NCI-H2029 treated with DMSO at 0.1 percent for 48 hours (cell line): ENCODE data around the gene PRLR.
"Not testable (repeated sequence)": the region's sequence is repeated elsewhere in the genome, so short reads cannot be mapped to it uniquely, and the experiment has no call there.

ENCODE experiments used
- DNase-seq: peaks from one replicate; lab custom pipeline; 2025; lab: John Stamatoyannopoulos, UW

Gene PRLR

DNA sequence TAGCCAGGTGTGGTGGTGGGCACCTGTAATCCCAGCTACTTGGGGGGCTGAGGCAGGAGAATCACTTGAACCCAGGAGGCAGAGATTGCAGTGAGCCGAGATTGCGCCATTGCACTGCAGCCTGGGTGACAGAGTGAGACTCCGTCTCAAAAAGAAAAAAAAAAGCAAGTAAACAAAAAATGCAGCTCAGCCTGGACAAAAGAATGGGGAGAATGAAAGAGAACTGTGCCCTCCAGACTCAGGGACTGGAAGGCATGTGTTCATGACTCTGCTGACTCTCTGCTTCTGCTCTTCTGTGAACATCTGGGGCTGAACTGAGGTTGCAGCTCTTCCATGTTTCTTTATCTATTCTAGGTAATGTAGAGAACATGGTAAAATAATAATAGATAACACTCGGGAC lies 194.4 kb downstream of the PRLR start:
- not testable (repeated sequence) for DNase-seq

GRCh38 chr5:35035271-35035670 lies 195.0 kb downstream of the PRLR start:
- DNase-seq: no peak

DNA sequence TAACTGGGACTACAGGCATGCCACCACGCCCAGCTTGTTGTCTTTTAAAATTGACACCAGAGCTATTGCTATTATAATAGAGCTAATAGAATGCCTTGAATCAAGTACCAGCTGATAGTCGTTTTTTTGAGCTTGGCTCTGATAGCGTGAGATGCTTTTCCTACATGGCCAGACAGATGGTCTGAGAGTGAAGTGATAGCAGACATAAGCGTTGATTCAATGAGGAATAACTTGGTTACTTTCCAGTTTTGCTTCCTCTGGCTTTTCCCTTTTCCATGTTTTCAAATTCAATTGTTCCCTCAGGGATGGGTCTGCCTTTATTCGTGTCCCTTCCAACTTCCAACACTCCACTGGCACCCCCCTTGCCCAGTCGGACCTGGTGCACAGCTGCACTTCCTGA lies 197.9 kb downstream of the PRLR start:
- no peak for DNase-seq

- DNase-seq: no peak
These were observed 199.0 kb downstream of the PRLR start for GRCh38 chr5:35031276-35031675.

DNA sequence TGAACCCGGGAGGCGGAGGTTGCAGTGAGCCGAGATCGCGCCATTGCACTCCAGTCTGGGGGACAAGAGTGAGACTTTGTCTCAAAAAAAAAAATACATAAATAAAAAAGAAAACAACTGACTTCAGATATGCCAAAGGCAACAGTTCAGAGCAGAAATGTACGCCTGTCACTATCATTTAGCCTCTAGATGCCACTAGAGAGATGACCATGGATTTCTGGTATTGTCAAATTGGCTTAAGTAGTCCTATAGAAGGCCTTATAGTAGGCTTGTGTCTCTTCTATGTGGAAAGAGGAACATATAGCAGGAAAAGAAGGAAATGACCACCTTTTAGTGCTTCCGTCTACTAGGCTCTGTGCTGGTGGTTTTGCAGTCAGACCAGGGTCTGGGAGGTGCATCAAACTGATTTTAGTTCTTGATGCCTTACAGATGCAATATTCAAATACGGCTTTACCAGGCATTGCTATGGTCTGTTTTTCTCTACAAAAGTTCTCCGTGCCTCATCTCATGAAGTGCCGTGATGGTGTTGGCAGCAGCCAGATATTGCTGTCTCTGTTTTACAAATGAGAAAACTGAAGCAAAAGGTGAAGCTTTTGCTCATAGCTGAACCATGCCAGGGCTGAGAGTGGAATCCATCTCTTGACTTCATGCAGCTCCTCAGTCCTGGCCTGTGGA lies 199.7 kb downstream of the PRLR start:
- DNase-seq: no peak

DNA sequence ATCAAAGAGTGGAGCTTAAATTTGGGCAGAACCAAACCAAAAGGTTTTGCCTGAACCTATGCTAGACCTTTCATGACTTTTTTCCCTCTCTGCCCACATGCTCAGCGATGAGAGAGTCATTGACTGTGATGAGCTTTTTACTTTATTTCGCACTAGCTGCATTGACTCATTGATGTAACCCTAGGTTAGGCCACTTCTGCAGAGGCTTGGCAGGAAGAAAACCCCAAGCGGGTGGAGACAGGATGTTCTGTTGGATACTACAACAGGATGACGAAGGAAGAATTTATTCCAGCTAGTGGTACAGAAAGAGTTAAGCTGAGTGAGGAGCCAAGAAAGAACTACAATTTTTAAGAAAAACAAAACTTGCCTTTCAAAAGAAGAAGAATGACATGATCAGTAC lies 201.0 kb downstream of the PRLR start:
- DNase-seq: no peak

GRCh38 chr5:35026941-35027340 lies 203.3 kb downstream of the PRLR start:
- no peak for DNase-seq

GRCh38 chr5:35026280-35026840 lies 203.9 kb downstream of the PRLR start:
- no peak for DNase-seq

DNA sequence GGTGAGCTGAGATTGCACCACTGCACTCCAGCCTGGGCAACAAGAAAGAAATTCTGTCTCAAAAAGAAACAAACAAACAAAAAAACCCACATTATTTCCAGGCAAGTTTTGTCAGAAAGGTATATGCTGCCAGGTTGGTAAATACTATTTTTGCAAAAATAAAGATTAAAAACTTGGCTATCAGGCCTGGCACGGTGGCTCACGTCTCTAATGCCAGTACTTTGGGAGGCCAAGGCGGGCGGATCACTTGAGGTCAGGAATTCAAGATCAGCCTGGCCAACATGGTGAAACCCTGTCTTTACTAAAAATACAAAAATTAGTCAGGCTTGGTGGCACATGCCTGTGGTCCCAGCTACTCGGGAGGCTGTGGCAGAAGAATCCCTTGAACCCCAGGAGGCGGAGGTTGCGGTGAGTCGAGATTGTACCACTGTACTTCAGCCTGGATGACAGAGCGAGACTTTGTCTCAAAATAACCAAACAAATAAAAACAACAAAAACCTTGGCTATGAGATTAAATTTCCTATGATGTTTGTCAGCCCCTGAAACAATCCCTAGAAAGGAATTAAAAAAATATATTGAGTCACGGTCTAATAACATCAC lies 205.3 kb downstream of the PRLR start:
- DNase-seq: no peak

DNA sequence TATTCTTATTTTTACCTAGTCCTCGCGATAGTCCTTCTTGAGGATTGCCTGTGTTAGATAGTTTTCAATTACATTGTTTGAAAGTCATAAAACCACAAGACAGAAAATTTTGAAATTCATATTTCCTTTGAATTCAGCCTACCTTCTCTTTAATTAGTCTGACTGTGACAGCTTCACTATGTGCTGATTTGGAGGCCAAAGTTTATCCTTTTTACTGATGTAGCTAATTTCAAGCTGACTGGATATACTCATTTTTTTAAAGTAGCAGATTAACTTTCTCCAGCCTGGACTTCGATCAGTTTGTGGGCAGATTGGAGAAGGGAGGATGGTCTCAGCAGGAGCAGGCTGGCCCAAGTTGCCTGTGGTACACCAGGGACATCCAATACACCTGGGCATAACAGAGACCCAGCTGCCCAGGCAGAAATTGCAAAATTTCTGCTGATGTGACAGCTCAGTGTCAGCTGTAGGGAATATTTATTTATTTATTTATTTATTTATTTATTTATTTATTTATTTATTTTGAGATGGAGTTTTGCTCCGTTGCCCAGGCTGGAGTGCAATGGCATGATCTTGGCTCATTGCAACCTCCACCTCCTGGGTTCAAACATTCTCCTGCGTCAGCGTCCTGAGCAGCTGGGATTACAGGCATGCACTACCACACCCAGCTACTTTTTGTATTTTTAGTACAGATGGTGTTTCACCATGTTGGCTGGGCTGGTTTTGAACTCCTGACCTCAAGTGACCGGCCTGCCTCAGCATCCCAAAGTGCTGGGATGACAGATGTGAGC lies 206.7 kb downstream of the PRLR start:
- DNase-seq: no peak

- DNase-seq: no peak
These were observed 213.9 kb downstream of the PRLR start for GRCh38 chr5:35016174-35017051.

- no peak for DNase-seq
These were observed 215.2 kb downstream of the PRLR start for GRCh38 chr5:35015063-35015462.

DNA sequence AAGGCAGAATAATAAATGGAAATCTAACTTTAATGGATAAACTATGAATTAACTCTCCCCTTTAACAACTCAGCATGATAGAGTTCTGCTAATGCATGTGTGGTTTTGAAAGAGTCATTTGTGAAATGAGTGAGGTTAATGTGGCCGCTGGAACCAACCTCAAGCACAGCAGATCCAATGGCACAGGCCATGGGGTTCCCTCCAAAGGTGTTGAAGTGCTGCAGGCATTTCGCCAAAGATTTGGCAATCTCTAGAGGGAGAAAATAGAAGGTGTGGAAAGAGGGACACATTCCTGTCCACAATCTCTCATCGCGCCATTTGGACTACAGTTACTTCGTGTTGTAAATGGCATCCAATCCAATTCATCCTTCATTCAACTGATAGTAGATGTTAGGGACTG lies 217.5 kb downstream of the PRLR start:
- no peak for DNase-seq

GRCh38 chr5:35012365-35012764 lies 217.9 kb downstream of the PRLR start:
- DNase-seq: no peak

GRCh38 chr5:35010676-35011075 lies 219.6 kb downstream of the PRLR start:
- no peak for DNase-seq

GRCh38 chr5:35009657-35010056 lies 220.6 kb downstream of the PRLR start:
- no peak for DNase-seq

GRCh38 chr5:35009019-35009418 lies 221.3 kb downstream of the PRLR start:
- no peak for DNase-seq

DNA sequence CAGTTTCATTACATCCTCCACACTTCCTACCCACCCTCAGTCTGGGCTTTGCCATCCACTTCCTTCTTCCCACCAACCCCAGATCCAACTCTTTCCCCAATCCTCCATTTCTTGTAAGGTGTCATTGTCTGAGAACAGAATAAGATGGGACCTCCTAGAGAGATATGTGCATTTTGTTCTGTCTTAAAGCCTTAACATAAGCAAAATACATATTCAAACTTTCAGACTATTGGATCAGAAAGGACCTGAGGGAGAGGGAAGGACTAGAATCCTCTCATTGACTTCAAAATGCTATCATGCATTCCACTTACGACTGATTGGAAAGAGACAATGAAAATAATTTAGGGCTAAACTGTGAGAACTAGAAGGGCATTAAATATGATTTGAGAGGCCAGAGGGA lies 225.5 kb downstream of the PRLR start:
- DNase-seq: no peak

- no peak for DNase-seq
These were observed 226.1 kb downstream of the PRLR start for GRCh38 chr5:35004200-35004599.

GRCh38 chr5:35003018-35003957 lies 227.0 kb downstream of the PRLR start:
- peak; percentile 60 for DNase-seq

DNA sequence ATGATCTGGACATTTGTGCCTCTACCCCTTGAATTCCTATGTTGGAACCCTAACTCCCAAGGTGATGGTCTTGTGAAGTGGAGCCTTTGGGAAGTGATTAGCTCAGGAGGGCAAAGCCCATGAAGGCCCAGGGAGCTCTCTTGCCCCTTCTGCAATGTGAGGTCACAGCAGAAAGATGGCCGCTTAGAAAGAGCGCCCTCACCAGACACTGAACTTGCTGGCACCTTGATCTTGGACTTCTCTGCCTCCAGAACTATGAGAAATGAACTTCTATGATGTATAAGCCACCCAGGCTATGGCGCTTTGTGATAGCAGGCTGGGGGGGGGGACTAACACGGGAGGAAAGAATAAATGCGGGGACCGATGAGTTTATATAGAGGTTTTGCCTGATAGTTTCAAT lies 227.8 kb downstream of the PRLR start:
- DNase-seq: no peak
